ENCODE measurements around the gene HS3ST6. TPM values are rescaled to one million over a fixed set of nuclear protein-coding genes. Genes with fewer than 3 reads are reported as not detected.
"Not testable (repeated sequence)": the region's sequence is repeated elsewhere in the genome, so short reads cannot be mapped to it uniquely, and the experiment has no call there.

The HS3ST6 gene
- total and polyA plus RNA-seq, 7 experiments from 2014 or later: not detected

GRCh38 chr16:1959269-1960039 is 41.2 kb upstream of the HS3ST6 start, which contains the start of gene NDUFB10:
Gene NDUFB10, plus strand, starts transcription at chr16:1959538. Its CDS starts 87 bp downstream, at chr16:1959625.
- Histone ChIP-seq H3K27ac (ENCODE audit: low read depth, low read length) (peak within 1 kb of the TSS; percentile 92), H3K4me1 (ENCODE audit: control insufficient read depth in 2 of 2, insufficient read depth in 2 of 2, low read length in 2 of 2) (peaks cover 25 to 38% of the 10 kb centered on the region in 2 donors), H3K9me3 (ENCODE audit: control insufficient read depth in 2 of 3, low read length in 3 of 3) (no peaks in the 10 kb centered on the region), H3K27me3 (ENCODE audit: control insufficient read depth in 2 of 2, insufficient read depth in 2 of 2, low read length in 2 of 2) (no peaks in the 10 kb centered on the region), H3K4me3 (ENCODE audit: low read length) (peak within 1 kb of the TSS; percentile 86), H3K36me3 (ENCODE audit: control insufficient read depth in 2 of 3, insufficient read depth in 3 of 3, low read length in 3 of 3) (peaks cover 8 to 26% (median 10%) of the 10 kb centered on the region in 3 experiments)
- ChIA-PET POLR2A (interaction anchor here (0.6 to 3.4 kb wide), 10 partner anchors 11 to 196 kb away, joined by 3 to 38 read pairs (median 4); partner anchors contain the start of genes MSRB1, TBL3 and TRAF7), CTCF (interaction anchor here (0.7 kb wide), 1 partner anchor 181 kb away, joined by 3 read pairs; no protein-coding TSS in a partner anchor)
- Mint-ChIP-seq H3K4me3 (peak within 1 kb of the TSS; percentile 85 to 97 (median 91)), H3K27ac (peak within 1 kb of the TSS; percentile 82 to 95 (median 90)), H3K4me1 (peaks cover 21 to 41% (median 27%) of the 10 kb centered on the region in 7 donors), H3K27me3 (peaks cover 0 to 2% (median 0%) of the 10 kb centered on the region in 5 donors), H3K9me3 (peaks cover 0 to 3% (median 0%) of the 10 kb centered on the region in 11 donors), H3K36me3 (peaks cover 3 to 25% (median 10%) of the 10 kb centered on the region in 5 donors)
- DNase-seq (peak; percentile 80 to 98 (median 89)), ATAC-seq (peak; percentile 97)
- intact Hi-C loops (cut with micrococcal nuclease): loop anchor here (1.0 to 10.0 kb wide), 9 partner anchors 12 to 553 kb away; partner anchors contain the start of genes MSRB1 (in 2 of the 2), ATP6V0C (in 1 of the 2), CRAMP1 (in 1 of the 2) and GFER (in 1 of the 2)

GRCh38 chr16:1958715-1959268 is 40.6 kb upstream of the HS3ST6 start:
- Mint-ChIP-seq H3K9me3 (peaks cover 0 to 3% (median 0%) of the 10 kb centered on the region in 11 donors), H3K27me3 (peaks cover 0 to 2% (median 0%) of the 10 kb centered on the region in 5 donors), H3K4me3 (peak overlapping the region; percentile 75 to 97 (median 91)), H3K36me3 (peaks cover 3 to 21% (median 8%) of the 10 kb centered on the region in 5 donors), H3K4me1 (peaks cover 15 to 37% (median 23%) of the 10 kb centered on the region in 7 donors), H3K27ac (peak overlapping the region in 8 of 9 donors; percentile 44 to 95 (median 86))
- ATAC-seq: peak; percentile 17
- POLR2A ChIA-PET: interaction anchor here (0.6 to 3.4 kb wide), 4 partner anchors 12 to 32 kb away, joined by 3 to 38 read pairs (median 4); partner anchors contain the start of genes MSRB1 and TBL3
- Histone ChIP-seq H3K4me3 (ENCODE audit: low read length) (peak overlapping the region; percentile 86), H3K27ac (ENCODE audit: low read depth, low read length) (no peak overlapping the region), H3K4me1 (ENCODE audit: control insufficient read depth in 2 of 2, insufficient read depth in 2 of 2, low read length in 2 of 2) (peaks cover 21 to 36% of the 10 kb centered on the region in 2 donors), H3K9me3 (ENCODE audit: control insufficient read depth in 2 of 3, low read length in 3 of 3) (no peaks in the 10 kb centered on the region), H3K27me3 (ENCODE audit: control insufficient read depth in 2 of 2, insufficient read depth in 2 of 2, low read length in 2 of 2) (no peaks in the 10 kb centered on the region), H3K36me3 (ENCODE audit: control insufficient read depth in 2 of 3, insufficient read depth in 3 of 3, low read length in 3 of 3) (peaks cover 8 to 26% (median 10%) of the 10 kb centered on the region in 3 experiments)
- CTCF ChIA-PET: interaction anchor here (0.7 kb wide), 1 partner anchor 182 kb away, joined by 3 read pairs; no protein-coding TSS in a partner anchor
- intact Hi-C loops (cut with micrococcal nuclease): loop anchor here (1.0 kb wide), 7 partner anchors 13 to 195 kb away; partner anchors contain the start of genes MSRB1 (in 2 of the 2), GFER (in 1 of the 2), NTHL1 (in 1 of the 2) and TSC2 (in 1 of the 2)
- no peak for DNase-seq

GRCh38 chr16:1958143-1958491 is 39.9 kb upstream of the HS3ST6 start:
- Mint-ChIP-seq H3K4me1 (peaks cover 11 to 30% (median 17%) of the 10 kb centered on the region in 7 donors), H3K36me3 (peaks cover 0 to 14% (median 5%) of the 10 kb centered on the region in 5 donors)
- CTCF ChIA-PET; ATAC-seq; H3K27ac Mint-ChIP-seq; H3K9me3 Mint-ChIP-seq; H3K27me3 ChIP-seq (ENCODE audit: control insufficient read depth in 2 of 2, insufficient read depth in 2 of 2, low read length in 2 of 2); DNase-seq; H3K9me3 ChIP-seq (ENCODE audit: control insufficient read depth in 2 of 3, low read length in 3 of 3); H3K27ac ChIP-seq (ENCODE audit: low read depth, low read length); H3K27me3 Mint-ChIP-seq; intact Hi-C loops (cut with micrococcal nuclease); H3K4me3 Mint-ChIP-seq; H3K4me3 ChIP-seq (ENCODE audit: low read length): not testable (repeated sequence)
- Histone ChIP-seq H3K4me1 (ENCODE audit: control insufficient read depth in 2 of 2, insufficient read depth in 2 of 2, low read length in 2 of 2) (peaks cover 15 to 30% of the 10 kb centered on the region in 2 donors), H3K36me3 (ENCODE audit: control insufficient read depth in 2 of 3, insufficient read depth in 3 of 3, low read length in 3 of 3) (peaks cover 3 to 20% (median 9%) of the 10 kb centered on the region in 3 experiments)
- POLR2A ChIA-PET: interaction anchor here (1.4 to 3.4 kb wide), 2 partner anchors 13 to 15 kb away, joined by 3 to 38 read pairs; partner anchors contain the start of gene TBL3

- H3K9me3 Mint-ChIP-seq; CTCF ChIA-PET; DNase-seq; H3K27ac Mint-ChIP-seq; H3K27me3 ChIP-seq (ENCODE audit: control insufficient read depth in 2 of 2, insufficient read depth in 2 of 2, low read length in 2 of 2); H3K4me3 ChIP-seq (ENCODE audit: low read length); H3K36me3 Mint-ChIP-seq; intact Hi-C loops (cut with micrococcal nuclease); H3K9me3 ChIP-seq (ENCODE audit: control insufficient read depth in 2 of 3, low read length in 3 of 3); H3K27me3 Mint-ChIP-seq; H3K27ac ChIP-seq (ENCODE audit: low read depth, low read length); H3K4me3 Mint-ChIP-seq; ATAC-seq: not testable (repeated sequence)
- peaks cover 0 to 15% (median 4%) of the 10 kb centered on the region in 3 experiments for H3K36me3 ChIP-seq (ENCODE audit: control insufficient read depth in 2 of 3, insufficient read depth in 3 of 3, low read length in 3 of 3)
- H3K4me1 ChIP-seq (ENCODE audit: control insufficient read depth in 2 of 2, insufficient read depth in 2 of 2, low read length in 2 of 2): peaks cover 15 to 25% of the 10 kb centered on the region in 2 donors
- peaks cover 11 to 25% (median 16%) of the 10 kb centered on the region in 7 donors for H3K4me1 Mint-ChIP-seq
- POLR2A ChIA-PET: interaction anchor here (1.4 kb wide), 1 partner anchor 14 kb away, joined by 3 read pairs; no protein-coding TSS in a partner anchor
Measured at GRCh38 chr16:1957434-1958142, 39.4 kb upstream of the HS3ST6 start.

- Mint-ChIP-seq H3K27ac (no peak overlapping the region), H3K27me3 (peaks cover 0 to 3% (median 0%) of the 10 kb centered on the region in 5 donors), H3K36me3 (no peaks in the 10 kb centered on the region), H3K9me3 (no peaks in the 10 kb centered on the region), H3K4me1 (no peaks in the 10 kb centered on the region), H3K4me3 (no peak overlapping the region)
- Histone ChIP-seq H3K27me3 (ENCODE audit: control insufficient read depth in 2 of 2, insufficient read depth in 2 of 2, low read length in 2 of 2) (no peaks in the 10 kb centered on the region), H3K27ac (ENCODE audit: low read depth, low read length) (no peak overlapping the region), H3K4me3 (ENCODE audit: low read length) (no peak overlapping the region), H3K36me3 (ENCODE audit: control insufficient read depth in 2 of 3, insufficient read depth in 3 of 3, low read length in 3 of 3) (no peaks in the 10 kb centered on the region), H3K9me3 (ENCODE audit: control insufficient read depth in 2 of 3, low read length in 3 of 3) (no peaks in the 10 kb centered on the region), H3K4me1 (ENCODE audit: control insufficient read depth in 2 of 2, insufficient read depth in 2 of 2, low read length in 2 of 2) (peaks cover 0 to 2% of the 10 kb centered on the region in 2 donors)
- POLR2A ChIA-PET: interaction anchor here (0.6 to 1.9 kb wide), 2 partner anchors 11 to 142 kb away, joined by 4 to 5 read pairs; partner anchors contain the start of gene MSRB1
- ATAC-seq (no peak), DNase-seq (no peak)
- CTCF ChIA-PET: no interaction called here
- intact Hi-C loops (cut with micrococcal nuclease): no loop called here
Measured at GRCh38 chr16:1953734-1954133, 35.5 kb upstream of the HS3ST6 start.

- no peak overlapping the region for H3K27ac ChIP-seq (ENCODE audit: low read depth, low read length)
- H3K4me3 ChIP-seq (ENCODE audit: low read length): no peak overlapping the region
- no peaks in the 10 kb centered on the region for H3K4me1 ChIP-seq (ENCODE audit: control insufficient read depth in 2 of 2, insufficient read depth in 2 of 2, low read length in 2 of 2)
- no peak overlapping the region for H3K4me3 Mint-ChIP-seq
- ChIA-PET CTCF (no interaction called here), POLR2A (interaction anchor here (0.6 to 2.3 kb wide), 2 partner anchors 11 to 14 kb away, joined by 3 to 8 read pairs; partner anchors contain the start of gene RPS2)
- DNase-seq (no peak), ATAC-seq (no peak)
- no peaks in the 10 kb centered on the region for H3K36me3 ChIP-seq (ENCODE audit: control insufficient read depth in 2 of 3, insufficient read depth in 3 of 3, low read length in 3 of 3)
- H3K9me3 ChIP-seq (ENCODE audit: control insufficient read depth in 2 of 3, low read length in 3 of 3): no peaks in the 10 kb centered on the region
- H3K27ac Mint-ChIP-seq: no peak overlapping the region
- H3K4me1 Mint-ChIP-seq: no peaks in the 10 kb centered on the region
- no peaks in the 10 kb centered on the region for H3K36me3 Mint-ChIP-seq
- no peaks in the 10 kb centered on the region for H3K27me3 ChIP-seq (ENCODE audit: control insufficient read depth in 2 of 2, insufficient read depth in 2 of 2, low read length in 2 of 2)
- H3K27me3 Mint-ChIP-seq: peaks cover 0 to 2% (median 0%) of the 10 kb centered on the region in 5 donors
- H3K9me3 Mint-ChIP-seq: no peaks in the 10 kb centered on the region
- intact Hi-C loops (cut with micrococcal nuclease): no loop called here
Measured at GRCh38 chr16:1950559-1950958, 32.3 kb upstream of the HS3ST6 start.
